HepG2 (cell line): ENCODE measurements around the gene MBL2. TPM values are rescaled to one million over a fixed set of nuclear protein-coding genes. Genes with fewer than 3 reads are reported as not detected.

Experiments
- ATAC-seq: fragments of 200-7000 bp; cut with Tn5 transposase; 3 replicates; pipeline ENCODE4 v1.9.1; 2020; ENCODE audit warnings: mild to moderate bottlenecking, moderate library complexity
- BruUV-seq: library from RNA; stranded (reverse); fragments of 400-500 nt; replicated peaks from 2 replicates; lab custom pipeline; 2021; lab: Mats Ljungman, UMichigan
- CTCF ChIA-PET: fragments of 300-600 bp; formaldehyde crosslinking; extraction: SDS; loops from one replicate; lab custom pipeline; 2021; ENCODE audit warnings: low total read pairs, inconsistent platforms, low intra/inter-chr PET ratio; lab: Yijun Ruan, JAX
- POLR2A ChIA-PET: fragments of 350-600 bp; sonication (Branson Sonifier 250); formaldehyde crosslinking; loops from one replicate; lab custom pipeline; 2020; ENCODE audit warnings: antibody characterized with exemption, inconsistent platforms; lab: Yijun Ruan, JAX
- DNase-seq: peaks from one replicate; pipeline ENCODE4 v3.0.0-alpha.2; 2015; ENCODE audit warnings: low spot score
- FAIRE-seq: peaks from 3 replicates; lab custom pipeline; 2011; peaks lifted over from hg19 to GRCh38; lab: Jason Lieb, UNC
- H2AFZ ChIP-seq: one replicate; pipeline ENCODE4 v1.6.1; 2011; ENCODE audit warnings: low read length, inconsistent platforms
- H3K27ac ChIP-seq: fragments of 300-600 bp; 3 replicates; pipeline ENCODE4 v1.8.0; 2011; ENCODE audit warnings: mixed run types, mild to moderate bottlenecking, mixed read lengths, low read length, inconsistent platforms; ENCODE audit not compliant: insufficient read depth; ENCODE audit errors: extremely low read length
- H3K27me3 ChIP-seq, 2 experiments: fragments of 200-600 bp in 1 of 2; 2 replicates in 1 of 2; 3 replicates in 1 of 2; pipeline versions ENCODE4 v1.6.0 to v1.8.0; 2011; ENCODE audit warnings: low read length in 2 of 2, mild to moderate bottlenecking in 2 of 2, moderate library complexity in 2 of 2, inconsistent platforms in 1 of 2; ENCODE audit not compliant: insufficient read depth in 2 of 2, control insufficient read depth in 1 of 2
- H3K36me3 ChIP-seq, 2 experiments: fragments of 200-600 bp in 1 of 2; replicated peaks in 1 of 2; 2 replicates in 1 of 2; 3 replicates in 1 of 2; pipeline versions ENCODE4 v1.5.1 to v1.8.0; 2011; ENCODE audit warnings: low read length in 2 of 2, inconsistent platforms in 1 of 2; ENCODE audit not compliant: insufficient read depth in 2 of 2, control insufficient read depth in 1 of 2
- H3K4me1 ChIP-seq: 2 replicates; pipeline ENCODE4 v1.5.1; 2012; ENCODE audit warnings: low read length, inconsistent platforms; ENCODE audit not compliant: insufficient read depth
- H3K4me2 ChIP-seq: 2 replicates; pipeline ENCODE4 v1.6.0; 2011; ENCODE audit warnings: low read depth, low read length, inconsistent platforms
- H3K4me3 ChIP-seq, 3 experiments: fragments of 200-600 bp in 1 of 3; sonication (generic), shearing (Covaris generic) in 1 of 3; replicated peaks in 1 of 3; 2 replicates each; pipeline ENCODE4 v1.5.1; 2011 to 2016; ENCODE audit warnings: low read length in 3 of 3, inconsistent platforms in 2 of 3, low read depth in 2 of 3, mild to moderate bottlenecking in 2 of 3, control low read depth in 1 of 3, mixed read lengths in 1 of 3; ENCODE audit not compliant: insufficient read depth in 1 of 3
- H3K79me2 ChIP-seq: one replicate; pipeline ENCODE4 v1.6.1; 2011; ENCODE audit warnings: low read length, inconsistent platforms; ENCODE audit not compliant: insufficient read depth
- H3K9ac ChIP-seq: 2 replicates; pipeline ENCODE4 v1.6.0; 2011; ENCODE audit warnings: mild to moderate bottlenecking, low read depth, low read length, inconsistent platforms; ENCODE audit not compliant: insufficient read depth
- H3K9me3 ChIP-seq: 2 replicates; pipeline ENCODE4 v1.5.1; 2012; ENCODE audit warnings: mild to moderate bottlenecking, low read length
- H4K20me1 ChIP-seq: 2 replicates; pipeline ENCODE4 v1.6.0; 2011; ENCODE audit warnings: inconsistent platforms, mild to moderate bottlenecking, low read length, moderate library complexity; ENCODE audit not compliant: insufficient read depth
- AGO2 ChIP-seq: fragments of 200-400 bp; formaldehyde crosslinking; optimal IDR thresholded peaks from 2 replicates; pipeline ENCODE3; 2017; ENCODE audit warnings: mild to moderate bottlenecking, low read depth, low read length, moderate library complexity
- HDAC2 ChIP-seq: sonication (generic); formaldehyde crosslinking; IDR thresholded peaks from 2 replicates; pipeline ENCODE4 v1.4.0; 2020; ENCODE audit warnings: missing genetic modification reagents
- KDM5A ChIP-seq: fragments of 200-600 bp; sonication (generic); IDR thresholded peaks from 2 replicates; pipeline ENCODE4 v1.7.0; 2018; ENCODE audit warnings: antibody characterized with exemption, mild to moderate bottlenecking, low read length, borderline replicate concordance
- MAX ChIP-seq: IDR thresholded peaks from 2 replicates; pipeline ENCODE4 v1.6.1; 2012; ENCODE audit warnings: inconsistent platforms
- MIER2 ChIP-seq: IDR thresholded peaks from 2 replicates; pipeline ENCODE4 v1.6.1; 2016; ENCODE audit warnings: missing biosample characterization, missing genetic modification reagents
- MYC ChIP-seq: sonication (generic); formaldehyde crosslinking; IDR thresholded peaks from 2 replicates; pipeline ENCODE4 v1.9.0; 2021; ENCODE audit warnings: missing genetic modification reagents, borderline replicate concordance
- NCOR1 ChIP-seq: fragments of 200-600 bp; sonication (generic); IDR thresholded peaks from 2 replicates; pipeline ENCODE4 v1.7.0; 2017; ENCODE audit warnings: antibody characterized with exemption, low read length, borderline replicate concordance
- POLR2A ChIP-seq, 2 experiments: IDR thresholded peaks; 2 replicates each; pipeline ENCODE4 v1.6.1; 2011; ENCODE audit warnings: low read depth in 2 of 2, low read length in 2 of 2, mild to moderate bottlenecking in 1 of 2, moderate library complexity in 1 of 2; ENCODE audit not compliant: insufficient read depth in 1 of 2
- POLR2AphosphoS5 ChIP-seq: IDR thresholded peaks from 2 replicates; pipeline ENCODE4 v1.6.1; 2012; ENCODE audit warnings: low read depth, low read length
- POLR2G ChIP-seq: fragments of 200-400 bp; formaldehyde crosslinking; IDR thresholded peaks from 2 replicates; pipeline ENCODE4 v1.6.1; 2018; ENCODE audit warnings: mild to moderate bottlenecking, low read depth, low read length, moderate library complexity
- RBM22 ChIP-seq: fragments of 200-400 bp; formaldehyde crosslinking; optimal IDR thresholded peaks from 2 replicates; pipeline ENCODE3; 2017; ENCODE audit warnings: mild to moderate bottlenecking, low read length, moderate library complexity
- ZBTB1 ChIP-seq: sonication (generic); formaldehyde crosslinking; IDR thresholded peaks from 2 replicates; pipeline ENCODE4 v1.4.0; 2020; ENCODE audit warnings: missing genetic modification reagents, borderline replicate concordance
- ZFP91 ChIP-seq: sonication (generic); formaldehyde crosslinking; IDR thresholded peaks from 2 replicates; pipeline ENCODE4 v1.9.0; 2022; ENCODE audit warnings: missing genetic modification reagents, mild to moderate bottlenecking, borderline replicate concordance
- ZNF362 ChIP-seq: sonication (generic); formaldehyde crosslinking; IDR thresholded peaks from 2 replicates; pipeline ENCODE4 v1.4.0; 2020; ENCODE audit warnings: missing genetic modification reagents, mild to moderate bottlenecking, borderline replicate concordance
- ZNF674 ChIP-seq: sonication (generic); formaldehyde crosslinking; IDR thresholded peaks from 2 replicates; pipeline ENCODE4 v1.5.0; 2020; ENCODE audit warnings: low read depth, mild to moderate bottlenecking, missing genetic modification reagents
- ZUFSP ChIP-seq: sonication (generic); formaldehyde crosslinking; IDR thresholded peaks from 2 replicates; pipeline ENCODE4 v1.9.0; 2021; ENCODE audit warnings: missing genetic modification reagents, mild to moderate bottlenecking, borderline replicate concordance
- WGBS: methylation state at CpG from one replicate; pipeline ENCODE4 v1.1.6; 2017; ENCODE audit warnings: low lambda C conversion rate; 5-methylcytosine and 5-hydroxymethylcytosine counted together
- in situ Hi-C: cut with HindIII; loops from 2 replicates; pipeline ENCODE4 v1.10.0; 2017; ENCODE audit warnings: low pct_unique_long_range_greater_than_20kb; ENCODE audit not compliant: extremely low pct_ligation_motif_present
- intact Hi-C: fragments of 100-400 bp; cut with micrococcal nuclease; formaldehyde crosslinking; loops from one replicate; pipeline ENCODE4 v1.10.0; 2022; ENCODE audit not compliant: unreplicated experiment
- polyA plus RNA-seq, 8 experiments: library from polyadenylated mRNA; depleted of rRNA in 3 of 8; stranded (reverse) in 7 of 8; unstranded in 1 of 8; fragments of >200 nt; fragmentation: Illumina TruSeq in 4 of 8; extraction: Trizol in 4 of 8; gene quantifications; 2 replicates each; pipeline versions ENCODE4 v1.2.1 to v1.2.3, GENCODE V29; 2011 to 2016; ENCODE audit warnings: low read depth in 4 of 8, missing spikeins in 1 of 8, mixed read lengths in 1 of 8; ENCODE audit not compliant: insufficient read depth in 1 of 8
- total RNA-seq, 5 experiments: library from RNA; depleted of rRNA; stranded (reverse); fragments of >200 nt; fragmentation: Illumina TruSeq; extraction: Trizol; gene quantifications; 2 replicates each; pipeline ENCODE4 v1.2.3, GENCODE V29; 2016; ENCODE audit warnings: low read depth in 1 of 5
- TF ChIP-seq, protein P1 (sequence below): sonication (generic); formaldehyde crosslinking; IDR thresholded peaks from 2 replicates; pipeline ENCODE4 v1.4.0; 2020; ENCODE audit warnings: missing genetic modification reagents
- TF ChIP-seq, protein P2 (sequence below): IDR thresholded peaks from 2 replicates; pipeline ENCODE4 v1.6.1; 2016; ENCODE audit warnings: mild to moderate bottlenecking, missing biosample characterization, missing genetic modification reagents

MBL2 gene
- total and polyA plus RNA-seq, 2 of the 13 experiments (the other 11 are each of a cell fraction or from before 2014, with no cell fraction given): 9.6 to 16.2 TPM

GRCh38 chr10:52775132-52775647 lies 2.6 kb upstream of the MBL2 start:
- DNase-seq (peak; percentile 86), ATAC-seq (peak; percentile 67), FAIRE-seq (peak; percentile 61)
- H3K36me3 ChIP-seq: no peaks in the 10 kb centered on the region
- peak overlapping the region; percentile 91 for H3K9ac ChIP-seq
- H2AFZ ChIP-seq: peak overlapping the region; percentile 42
- H3K4me3 ChIP-seq: peak overlapping the region; percentile 25 to 67 (median 30); a peak in 5 of 6 replicates
- H3K79me2 ChIP-seq: no peaks in the 10 kb centered on the region
- no peaks in the 10 kb centered on the region for H3K9me3 ChIP-seq
- peaks cover 87% of the 10 kb centered on the region for H3K4me1 ChIP-seq
- no peaks in the 10 kb centered on the region for H4K20me1 ChIP-seq
- ChIA-PET CTCF (interaction anchor here (8.0 kb wide), 1 partner anchor 33 kb away, joined by 218 read pairs; no protein-coding TSS in a partner anchor), POLR2A (interaction anchor here (1.0 to 3.9 kb wide), 6 partner anchors 13 to 38 kb away, joined by 3 to 29 read pairs (median 18); no protein-coding TSS in a partner anchor)
- H3K4me2 ChIP-seq: peak overlapping the region; percentile 99
- WGBS: 3% methylated on average over 11 of the region's 12 CpGs
- intact Hi-C loops (no loop called here), in situ Hi-C loops (no loop called here)
- no peaks in the 10 kb centered on the region for H3K27me3 ChIP-seq
- H3K27ac ChIP-seq: peak overlapping the region; percentile 100
- BruUV-seq: TSS peak; percentile 78
- no peak for TF ChIP-seq ZUFSP (CRISPR knock-in tag)
- no peak; the same call in 1 of the 2 replicates for TF ChIP-seq KDM5A
- TF ChIP-seq POLR2AphosphoS5: peak; percentile 46; the same call in 1 of the 2 replicates
- 0 out of 4 replicates have a peak, but pooled peaks of 1 of the 2 experiments have one; percentile 1 for TF ChIP-seq POLR2A (IDR thresholded peaks at IDR 0.05; ENCODE audit: insufficient read depth in 1 of 2, low read depth in 2 of 2, low read length in 2 of 2)
- no peak for TF ChIP-seq ZBTB1
- TF ChIP-seq, protein P1, sequence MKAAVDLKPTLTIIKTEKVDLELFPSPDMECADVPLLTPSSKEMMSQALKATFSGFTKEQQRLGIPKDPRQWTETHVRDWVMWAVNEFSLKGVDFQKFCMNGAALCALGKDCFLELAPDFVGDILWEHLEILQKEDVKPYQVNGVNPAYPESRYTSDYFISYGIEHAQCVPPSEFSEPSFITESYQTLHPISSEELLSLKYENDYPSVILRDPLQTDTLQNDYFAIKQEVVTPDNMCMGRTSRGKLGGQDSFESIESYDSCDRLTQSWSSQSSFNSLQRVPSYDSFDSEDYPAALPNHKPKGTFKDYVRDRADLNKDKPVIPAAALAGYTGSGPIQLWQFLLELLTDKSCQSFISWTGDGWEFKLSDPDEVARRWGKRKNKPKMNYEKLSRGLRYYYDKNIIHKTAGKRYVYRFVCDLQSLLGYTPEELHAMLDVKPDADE (CRISPR knock-in tag): 0 out of 2 replicates have a peak, but pooled peaks have one; percentile 1
- peak; percentile 6; the same call in 1 of the 2 replicates for TF ChIP-seq NCOR1
- peak; percentile 76 for TF ChIP-seq MAX
- TF ChIP-seq, protein P2, sequence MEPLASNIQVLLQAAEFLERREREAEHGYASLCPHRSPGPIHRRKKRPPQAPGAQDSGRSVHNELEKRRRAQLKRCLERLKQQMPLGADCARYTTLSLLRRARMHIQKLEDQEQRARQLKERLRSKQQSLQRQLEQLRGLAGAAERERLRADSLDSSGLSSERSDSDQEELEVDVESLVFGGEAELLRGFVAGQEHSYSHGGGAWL (CRISPR knock-in tag): 0 out of 2 replicates have a peak, but pooled peaks have one; percentile 32
- TF ChIP-seq MYC: 0 out of 2 replicates have a peak, but pooled peaks have one; percentile 14
- no peak for TF ChIP-seq HDAC2 (CRISPR knock-in tag)
- TF ChIP-seq RBM22: peak; percentile 32
- TF ChIP-seq ZFP91 (CRISPR knock-in tag): peak; percentile 22; the same call in 1 of the 2 replicates
- peak; percentile 80 for TF ChIP-seq POLR2G
- TF ChIP-seq ZNF362 (CRISPR knock-in tag): peak; percentile 91
- no peak for TF ChIP-seq ZNF674 (CRISPR knock-in tag)
- peak; percentile 20 for TF ChIP-seq AGO2
- no peak for TF ChIP-seq MIER2 (CRISPR knock-in tag)
